Sigmoid colon (tissue), 7 donors: ENCODE data around the gene PTGDR2. TPM values are rescaled to one million over a fixed set of nuclear protein-coding genes. Genes with fewer than 3 reads are reported as not detected.
A peak's percentile ranks its signal among the peaks of the same experiment; 100 is the strongest.

Experiments used
- DNase-seq: peaks from one replicate; pipeline ENCODE4 v3.0.0-alpha.2; 2019
- H3K27ac ChIP-seq, 4 donors: fragments of 200-600 bp; sonication (generic); one replicate each; pipeline ENCODE4 v1.5.1; 2016 to 2019; ENCODE audit warnings: mild to moderate bottlenecking in 1 of 4
- H3K27me3 ChIP-seq, 3 donors: fragments of 200-600 bp; sonication (generic); one replicate each; pipeline ENCODE4 v1.5.1; 2019; ENCODE audit warnings: mild to moderate bottlenecking in 1 of 3
- H3K36me3 ChIP-seq, 4 donors: fragments of 200-600 bp; sonication (generic); one replicate each; pipeline ENCODE4 v1.5.1; 2016 to 2019
- H3K4me1 ChIP-seq, 4 donors: fragments of 200-600 bp; sonication (generic); one replicate each; pipeline ENCODE4 v1.5.1; 2017 to 2019
- H3K4me3 ChIP-seq, 4 donors: fragments of 200-600 bp; sonication (generic); one replicate each; pipeline ENCODE4 v1.5.1; 2017 to 2019; ENCODE audit warnings: mild to moderate bottlenecking in 2 of 4, moderate library complexity in 1 of 4
- H3K9me3 ChIP-seq, 4 donors: fragments of 200-600 bp in 3 of 4; sonication (generic) in 3 of 4; one replicate each; pipeline versions ENCODE4 v1.5.1 to v1.6.1; 2013 to 2019
- EP300 ChIP-seq, 4 donors: sonication (generic); formaldehyde crosslinking; IDR thresholded peaks; one replicate each; pipeline ENCODE4 v1.6.1; 2017; ENCODE audit warnings: antibody characterized with exemption in 4 of 4
- POLR2A ChIP-seq, 2 donors: fragments of 450-650 bp; IDR thresholded peaks; one replicate each; pipeline ENCODE4 v1.6.1; 2016; ENCODE audit warnings: antibody characterized with exemption in 2 of 2, mild to moderate bottlenecking in 2 of 2, moderate library complexity in 2 of 2
- POLR2AphosphoS5 ChIP-seq, 4 donors: sonication (generic); formaldehyde crosslinking; IDR thresholded peaks; one replicate each; pipeline ENCODE4 v1.6.1; 2017; ENCODE audit warnings: antibody characterized with exemption in 4 of 4
- whole genome bisulfite sequencing, 2 donors: extraction: QIAGEN DNeasy Blood & Tissue Kit; methylation state at CpG; one replicate each; pipeline ENCODE4 v1.1.7; 2013; 5-methylcytosine and 5-hydroxymethylcytosine counted together
- intact Hi-C: fragments of 100-400 bp; cut with DNase I; formaldehyde crosslinking; loops from one replicate; pipeline ENCODE4 v1.15.1; 2023
- polyA plus RNA-seq, 3 donors: library from polyadenylated mRNA; stranded (reverse); fragments of 200-250 nt; gene quantifications; one replicate each; pipeline ENCODE4 v1.2.3, GENCODE V29; 2013
- total RNA-seq, 4 donors: library from RNA; depleted of rRNA; stranded (reverse); fragments of >200 nt; gene quantifications; one replicate each; pipeline ENCODE4 v1.1.0, GENCODE V29; 2016
- TF ChIP-seq, protein P1 (sequence below), 4 experiments: fragments of 450-650 bp in 3 of 4; fragments of 200-600 bp in 1 of 4; IDR thresholded peaks; one replicate each; pipeline ENCODE4 v1.5.1; 2016 to 2019; ENCODE audit warnings: antibody characterized with exemption in 4 of 4, mild to moderate bottlenecking in 3 of 4, moderate library complexity in 2 of 4
- donor health status: healthy with polysubstance abuse.
- donor health status: Bipolar disorder and iron deficiency.
- donor health status: healthy.

Gene PTGDR2
- total and polyA plus RNA-seq, 7 donors, result 0.27 to 2.2 (median 0.77) TPM; not detected in 1

DNA sequence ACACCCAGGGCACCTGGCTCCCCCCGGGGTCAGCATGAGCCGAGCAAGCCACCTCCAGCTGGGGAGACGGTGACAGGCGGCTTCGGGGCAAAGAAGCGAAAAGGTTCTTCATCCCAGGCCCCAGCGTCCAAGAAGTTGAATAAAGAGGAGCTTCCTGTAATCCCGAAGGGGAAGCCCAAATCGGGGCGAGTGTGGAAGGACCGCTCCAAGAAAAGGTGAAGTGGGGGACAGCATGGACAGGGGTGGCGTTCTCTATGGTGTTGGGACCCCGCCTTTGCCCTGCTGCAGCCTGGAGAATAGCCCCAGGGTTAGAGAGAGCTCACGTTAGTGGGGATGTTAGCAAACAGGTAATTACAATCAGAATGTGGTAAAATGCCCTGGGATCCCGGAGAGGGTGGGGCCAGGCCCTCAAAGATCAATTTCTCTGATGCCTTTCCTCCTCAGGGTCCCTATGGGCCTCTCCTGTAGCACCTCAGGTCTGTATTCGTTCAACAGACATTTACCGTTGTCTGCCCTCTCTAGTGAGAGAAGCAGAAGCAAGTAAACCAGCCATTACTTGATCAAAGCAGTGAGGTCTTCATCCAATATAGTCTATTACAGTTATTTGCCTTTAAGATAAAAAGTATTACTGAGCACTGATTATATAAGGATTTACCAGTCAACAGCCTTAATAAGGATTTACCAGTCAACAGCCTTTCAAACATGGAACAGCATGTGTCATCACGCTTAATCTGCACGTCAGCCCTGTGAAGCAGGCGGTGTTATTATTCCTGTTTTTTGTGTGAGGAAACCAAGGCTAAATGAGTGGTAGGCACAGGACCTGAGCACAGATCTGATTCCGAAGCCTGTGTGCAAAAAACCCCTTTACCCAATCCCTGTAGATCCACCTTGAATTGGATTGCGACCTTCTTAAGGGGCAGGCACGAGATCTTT lies 12.8 kb downstream of the PTGDR2 start:
- no peak for TF ChIP-seq POLR2AphosphoS5 (IDR thresholded peaks at IDR 0.05)
- no peak for TF ChIP-seq EP300 (IDR thresholded peaks at IDR 0.05)
- no peak for TF ChIP-seq POLR2A (IDR thresholded peaks at IDR 0.05)
- TF ChIP-seq, protein P1, sequence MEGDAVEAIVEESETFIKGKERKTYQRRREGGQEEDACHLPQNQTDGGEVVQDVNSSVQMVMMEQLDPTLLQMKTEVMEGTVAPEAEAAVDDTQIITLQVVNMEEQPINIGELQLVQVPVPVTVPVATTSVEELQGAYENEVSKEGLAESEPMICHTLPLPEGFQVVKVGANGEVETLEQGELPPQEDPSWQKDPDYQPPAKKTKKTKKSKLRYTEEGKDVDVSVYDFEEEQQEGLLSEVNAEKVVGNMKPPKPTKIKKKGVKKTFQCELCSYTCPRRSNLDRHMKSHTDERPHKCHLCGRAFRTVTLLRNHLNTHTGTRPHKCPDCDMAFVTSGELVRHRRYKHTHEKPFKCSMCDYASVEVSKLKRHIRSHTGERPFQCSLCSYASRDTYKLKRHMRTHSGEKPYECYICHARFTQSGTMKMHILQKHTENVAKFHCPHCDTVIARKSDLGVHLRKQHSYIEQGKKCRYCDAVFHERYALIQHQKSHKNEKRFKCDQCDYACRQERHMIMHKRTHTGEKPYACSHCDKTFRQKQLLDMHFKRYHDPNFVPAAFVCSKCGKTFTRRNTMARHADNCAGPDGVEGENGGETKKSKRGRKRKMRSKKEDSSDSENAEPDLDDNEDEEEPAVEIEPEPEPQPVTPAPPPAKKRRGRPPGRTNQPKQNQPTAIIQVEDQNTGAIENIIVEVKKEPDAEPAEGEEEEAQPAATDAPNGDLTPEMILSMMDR (IDR thresholded peaks at IDR 0.05), result no peak
- Histone ChIP-seq H3K27me3 (no peaks in the 10 kb centered on the region), H3K36me3 (peaks cover 0 to 8% (median under 1%) of the 10 kb centered on the region in 4 donors), H3K4me3 (peak overlapping the region; percentile 69 to 94 (median 70)), H3K9me3 (no peaks in the 10 kb centered on the region), H3K27ac (peak overlapping the region; percentile 67 to 73 (median 73)), H3K4me1 (peaks cover 0 to 43% (median 39%) of the 10 kb centered on the region in 4 donors)
- WGBS, 2 donors, result 6 to 16% methylated on average over 23 of the region's 23 CpGs
- DNase-seq, result no peak
- intact Hi-C loops, result loop anchor here (2.0 to 5.0 kb wide), 3 partner anchors 64 to 319 kb away; partner anchors contain the start of genes PRPF19 and VPS37C

DNA sequence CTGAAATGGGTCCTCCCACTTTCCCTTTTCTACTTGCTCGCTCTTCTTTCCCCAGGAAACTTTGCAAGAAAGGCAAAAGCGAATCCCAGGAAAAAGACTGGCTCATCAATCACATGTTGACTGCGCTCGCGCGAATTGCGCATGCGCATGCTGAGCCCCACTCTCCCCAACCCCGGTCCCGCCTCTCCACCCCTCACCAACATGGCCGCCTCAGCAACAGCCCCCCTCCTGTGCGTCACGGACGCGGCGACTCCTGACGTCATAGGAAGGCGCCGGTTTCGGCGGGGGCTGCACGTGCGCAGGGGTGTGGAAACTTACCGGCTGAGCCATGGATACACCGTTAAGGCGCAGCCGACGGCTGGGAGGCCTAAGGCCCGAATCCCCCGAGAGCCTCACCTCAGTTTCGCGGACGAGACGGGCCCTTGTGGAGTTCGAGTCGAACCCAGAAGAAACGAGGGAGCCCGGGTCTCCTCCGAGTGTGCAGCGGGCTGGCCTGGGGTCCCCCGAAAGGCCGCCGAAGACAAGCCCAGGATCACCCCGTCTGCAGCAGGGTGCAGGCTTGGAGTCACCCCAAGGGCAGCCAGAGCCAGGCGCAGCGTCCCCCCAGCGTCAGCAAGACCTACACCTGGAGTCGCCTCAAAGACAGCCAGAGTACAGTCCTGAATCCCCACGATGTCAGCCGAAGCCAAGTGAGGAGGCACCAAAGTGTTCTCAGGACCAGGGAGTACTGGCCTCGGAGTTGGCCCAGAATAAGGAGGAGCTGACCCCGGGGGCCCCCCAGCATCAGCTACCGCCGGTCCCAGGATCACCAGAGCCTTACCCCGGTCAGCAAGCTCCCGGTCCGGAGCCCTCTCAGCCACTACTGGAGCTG lies 13.7 kb downstream of the PTGDR2 start, which contains the start of gene CCDC86:
Gene CCDC86 (plus strand): TSS at position 317 of the 871 bp plus-strand sequence. CDS start 12 bp downstream, at position 329.
- no peaks in the 10 kb centered on the region for H3K27me3 ChIP-seq
- H3K9me3 ChIP-seq, result no peaks in the 10 kb centered on the region
- intact Hi-C loops, result loop anchor here (2.0 to 5.0 kb wide), 3 partner anchors 65 to 320 kb away; partner anchors contain the start of genes PRPF19 and VPS37C
- H3K36me3 ChIP-seq, result no peaks in the 10 kb centered on the region
- peaks cover 0 to 43% (median 39%) of the 10 kb centered on the region in 4 donors for H3K4me1 ChIP-seq
- TF ChIP-seq EP300 (IDR thresholded peaks at IDR 0.05), result peak in 2 of 4 donors; percentile 39 to 85
- peak; percentile 57 to 92 (median 72) for TF ChIP-seq POLR2AphosphoS5 (IDR thresholded peaks at IDR 0.05)
- TF ChIP-seq, protein P1 (IDR thresholded peaks at IDR 0.05), result no peak
- TF ChIP-seq POLR2A (IDR thresholded peaks at IDR 0.05), result no peak
- peak within 1 kb of the TSS; percentile 69 to 94 (median 70) for H3K4me3 ChIP-seq
- H3K27ac ChIP-seq, result peak within 1 kb of the TSS; percentile 67 to 73 (median 73)
- WGBS, 2 donors, result 1% methylated on average over 57 of the region's 57 CpGs
- DNase-seq, result peak; percentile 99

GRCh38 chr11:60840470-60841430 lies 15.0 kb downstream of the PTGDR2 start:
- Histone ChIP-seq H3K9me3 (no peaks in the 10 kb centered on the region), H3K4me1 (peaks cover 0 to 43% (median 39%) of the 10 kb centered on the region in 4 donors), H3K36me3 (no peaks in the 10 kb centered on the region), H3K4me3 (peak overlapping the region in 1 of 4 donors; percentile 70), H3K27ac (peak overlapping the region; percentile 67 to 73 (median 73)), H3K27me3 (no peaks in the 10 kb centered on the region)
- intact Hi-C loops, result loop anchor here (5.0 kb wide), 2 partner anchors 63 to 322 kb away; partner anchors contain the start of gene VPS37C
- 82 to 83% methylated on average over 14 of the region's 14 CpGs for WGBS, 2 donors
- TF ChIP-seq POLR2A (IDR thresholded peaks at IDR 0.05), result no peak
- TF ChIP-seq, protein P1 (IDR thresholded peaks at IDR 0.05), result no peak
- no peak for TF ChIP-seq POLR2AphosphoS5 (IDR thresholded peaks at IDR 0.05)
- no peak for TF ChIP-seq EP300 (IDR thresholded peaks at IDR 0.05)
- peak; percentile 76 for DNase-seq
